Breast epithelium (tissue), 4 donors: Measurements from ENCODE around the gene SIK3. TPM values are rescaled to one million over a fixed set of nuclear protein-coding genes. Genes with fewer than 3 reads are reported as not detected.

Experiments
- DNase-seq, 2 donors: peaks; one replicate each; pipeline ENCODE4 v3.0.0-alpha.2; 2019; ENCODE audit warnings: low spot score in 2 of 2
- H3K27ac ChIP-seq, 2 donors: fragments of 200-600 bp; sonication (generic) in 1 of 2; one replicate each; pipeline ENCODE4 v1.5.1; 2016 to 2019; ENCODE audit warnings: mild to moderate bottlenecking in 1 of 2
- H3K27me3 ChIP-seq, 2 donors: fragments of 200-600 bp; sonication (generic) in 1 of 2; one replicate each; pipeline versions ENCODE4 v1.5.1 to v1.6.0; 2017 to 2019; ENCODE audit warnings: control low read depth in 1 of 2, mild to moderate bottlenecking in 1 of 2
- H3K36me3 ChIP-seq: fragments of 200-600 bp; one replicate; pipeline ENCODE4 v1.5.1; 2019
- H3K4me1 ChIP-seq, 2 donors: fragments of 200-600 bp; sonication (generic); one replicate each; pipeline ENCODE4 v1.5.1; 2016 to 2019; ENCODE audit warnings: control low read depth in 1 of 2
- H3K4me3 ChIP-seq, 3 donors: fragments of 200-600 bp; sonication (generic); 1 replicate in 2 of 3; 2 replicates in 1 of 3; pipeline ENCODE4 v1.5.1; 2016 to 2019; ENCODE audit warnings: mild to moderate bottlenecking in 3 of 3, moderate library complexity in 2 of 3
- H3K9me3 ChIP-seq, 2 donors: fragments of 200-600 bp; sonication (generic) in 1 of 2; one replicate each; pipeline ENCODE4 v1.5.1; 2016 to 2019; ENCODE audit warnings: control low read depth in 1 of 2
- CTCF ChIP-seq, 3 donors: fragments of 450-650 bp; IDR thresholded peaks; one replicate each; pipeline ENCODE4 v1.5.1; 2016 to 2017; ENCODE audit warnings: antibody characterized with exemption in 3 of 3, mild to moderate bottlenecking in 3 of 3, moderate library complexity in 3 of 3
- POLR2A ChIP-seq: fragments of 450-650 bp; IDR thresholded peaks from one replicate; pipeline ENCODE4 v1.6.1; 2016; ENCODE audit warnings: antibody characterized with exemption, mild to moderate bottlenecking, moderate library complexity
- POLR2AphosphoS5 ChIP-seq, 3 donors: sonication (generic); formaldehyde crosslinking; IDR thresholded peaks; one replicate each; pipeline ENCODE4 v1.6.1; 2017; ENCODE audit warnings: antibody characterized with exemption in 3 of 3
- intact Hi-C: fragments of 100-400 bp; cut with DNase I; formaldehyde crosslinking; loops from one replicate; pipeline ENCODE4 v1.15.1; 2023; ENCODE audit warnings: low total_unique reads
- total RNA-seq, 3 donors: library from RNA; depleted of rRNA; stranded (reverse); fragments of >200 nt; gene quantifications; one replicate each; pipeline ENCODE4 v1.1.0, GENCODE V29; 2016

Gene SIK3
- total RNA-seq, 3 donors from 2014 or later: 26.9 to 110 (median 57.0) TPM

- Histone ChIP-seq H3K27ac (no peak overlapping the region), H3K4me1 (no peaks in the 10 kb centered on the region), H3K9me3 (no peaks in the 10 kb centered on the region), H3K27me3 (no peaks in the 10 kb centered on the region), H3K36me3 (no peaks in the 10 kb centered on the region), H3K4me3 (no peak overlapping the region)
- DNase-seq: no peak
- no peak for TF ChIP-seq POLR2AphosphoS5 (IDR thresholded peaks at IDR 0.05)
- no peak for TF ChIP-seq CTCF (IDR thresholded peaks at IDR 0.05)
- TF ChIP-seq POLR2A: no peak
- intact Hi-C loops: no loop called here
These were observed 232.5 kb downstream of the SIK3 start for GRCh38 chr11:116865696-116866095.

- intact Hi-C loops: no loop called here
- Histone ChIP-seq H3K4me3 (no peak overlapping the region), H3K36me3 (no peaks in the 10 kb centered on the region), H3K4me1 (no peaks in the 10 kb centered on the region), H3K27me3 (no peaks in the 10 kb centered on the region), H3K27ac (no peak overlapping the region), H3K9me3 (no peaks in the 10 kb centered on the region)
- TF ChIP-seq POLR2AphosphoS5 (IDR thresholded peaks at IDR 0.05): no peak
- DNase-seq: no peak
These were observed 233.7 kb downstream of the SIK3 start for GRCh38 chr11:116864531-116864930.

- Histone ChIP-seq H3K27me3 (no peaks in the 10 kb centered on the region), H3K4me3 (no peak overlapping the region), H3K4me1 (no peaks in the 10 kb centered on the region), H3K36me3 (peaks cover 6% of the 10 kb centered on the region), H3K9me3 (no peaks in the 10 kb centered on the region), H3K27ac (no peak overlapping the region)
- TF ChIP-seq POLR2A (no peak), CTCF (IDR thresholded peaks at IDR 0.05) (no peak), POLR2AphosphoS5 (IDR thresholded peaks at IDR 0.05) (no peak)
- no peak for DNase-seq
- intact Hi-C loops: no loop called here
These were observed 235.3 kb downstream of the SIK3 start for GRCh38 chr11:116862951-116863350.

- TF ChIP-seq CTCF (IDR thresholded peaks at IDR 0.05): no peak
- no peak for TF ChIP-seq POLR2A
- TF ChIP-seq POLR2AphosphoS5 (IDR thresholded peaks at IDR 0.05): no peak
- no peak for DNase-seq
- Histone ChIP-seq H3K27me3 (no peaks in the 10 kb centered on the region), H3K4me3 (no peak overlapping the region), H3K9me3 (no peaks in the 10 kb centered on the region), H3K36me3 (peaks cover 6% of the 10 kb centered on the region), H3K27ac (no peak overlapping the region), H3K4me1 (no peaks in the 10 kb centered on the region)
- intact Hi-C loops: no loop called here
These were observed 236.0 kb downstream of the SIK3 start for GRCh38 chr11:116862185-116862584.

GRCh38 chr11:116861539-116861938, 236.7 kb downstream of the SIK3 start:
- no peak for TF ChIP-seq POLR2A
- TF ChIP-seq CTCF (IDR thresholded peaks at IDR 0.05): no peak
- TF ChIP-seq POLR2AphosphoS5 (IDR thresholded peaks at IDR 0.05): no peak
- H3K9me3 ChIP-seq: no peaks in the 10 kb centered on the region
- H3K36me3 ChIP-seq: peaks cover 6% of the 10 kb centered on the region
- H3K4me1 ChIP-seq: no peaks in the 10 kb centered on the region
- no peak overlapping the region for H3K4me3 ChIP-seq
- intact Hi-C loops: loop anchor here (2.0 kb wide), 1 partner anchor 35 kb away; no protein-coding TSS in a partner anchor
- DNase-seq: no peak
- H3K27ac ChIP-seq: no peak overlapping the region
- H3K27me3 ChIP-seq: no peaks in the 10 kb centered on the region

- no peaks in the 10 kb centered on the region for H3K4me1 ChIP-seq
- H3K27ac ChIP-seq: no peak overlapping the region
- H3K9me3 ChIP-seq: no peaks in the 10 kb centered on the region
- no peaks in the 10 kb centered on the region for H3K27me3 ChIP-seq
- TF ChIP-seq CTCF (IDR thresholded peaks at IDR 0.05) (no peak), POLR2AphosphoS5 (IDR thresholded peaks at IDR 0.05) (no peak)
- no peak for DNase-seq
- intact Hi-C loops: loop anchor here (2.0 kb wide), 1 partner anchor 36 kb away; no protein-coding TSS in a partner anchor
- peaks cover 6% of the 10 kb centered on the region for H3K36me3 ChIP-seq
- no peak overlapping the region for H3K4me3 ChIP-seq
These were observed 237.9 kb downstream of the SIK3 start for GRCh38 chr11:116860303-116860702.
